ENCODE measurements around the gene MRPL55.
"Not testable (repeated sequence)": the region's sequence is repeated elsewhere in the genome, so short reads cannot be mapped to it uniquely, and the experiment has no call there.

The MRPL55 gene

GRCh38 chr1:228120351-228120750 is 11.3 kb upstream of the MRPL55 start:
- no peak for DNase-seq

- no peak for DNase-seq
These were observed 8.9 kb upstream of the MRPL55 start for GRCh38 chr1:228118040-228118439.

GRCh38 chr1:228117335-228117734 is 8.2 kb upstream of the MRPL55 start:
- DNase-seq = no peak

DNA sequence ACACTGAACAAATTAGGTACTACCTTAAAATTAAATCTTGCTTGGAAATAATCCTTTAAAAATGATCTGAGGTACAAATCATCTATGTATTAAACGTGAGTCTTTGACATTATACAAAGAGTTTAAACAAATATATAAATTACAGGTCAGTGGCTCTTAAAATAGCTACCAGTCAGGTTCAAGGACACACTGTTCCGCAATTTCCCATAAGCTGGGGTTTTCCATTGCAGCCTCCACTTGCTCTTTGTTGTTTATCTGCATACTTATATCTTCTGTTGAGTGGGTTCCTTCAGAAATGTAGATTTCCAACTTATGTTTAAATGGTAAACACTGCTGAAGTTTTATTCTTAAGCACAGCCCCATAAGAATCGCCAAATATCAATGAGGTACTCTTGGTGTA is 5.7 kb upstream of the MRPL55 start:
- no peak for DNase-seq

DNA sequence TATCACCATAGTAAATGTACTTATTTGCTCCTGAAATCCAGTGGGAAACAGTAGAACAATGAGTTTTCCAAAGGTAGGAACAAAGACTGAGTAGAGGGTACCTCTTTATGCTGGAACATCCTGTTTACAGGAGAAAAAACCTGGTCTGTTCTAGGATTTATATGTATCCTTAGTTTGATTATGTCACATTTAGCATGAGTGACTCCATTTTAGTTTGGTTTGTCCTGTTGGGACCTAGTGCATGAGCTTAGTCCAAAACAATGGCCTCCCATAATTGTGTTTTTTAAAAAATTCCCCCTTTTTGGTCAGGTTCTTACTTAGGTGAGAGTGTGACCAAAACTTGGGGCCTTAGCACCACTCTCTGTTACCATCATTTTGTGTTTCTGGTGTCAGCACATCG is 3.5 kb upstream of the MRPL55 start:
- DNase-seq = no peak

GRCh38 chr1:228112167-228112566 is 3.1 kb upstream of the MRPL55 start:
- no peak for DNase-seq

DNA sequence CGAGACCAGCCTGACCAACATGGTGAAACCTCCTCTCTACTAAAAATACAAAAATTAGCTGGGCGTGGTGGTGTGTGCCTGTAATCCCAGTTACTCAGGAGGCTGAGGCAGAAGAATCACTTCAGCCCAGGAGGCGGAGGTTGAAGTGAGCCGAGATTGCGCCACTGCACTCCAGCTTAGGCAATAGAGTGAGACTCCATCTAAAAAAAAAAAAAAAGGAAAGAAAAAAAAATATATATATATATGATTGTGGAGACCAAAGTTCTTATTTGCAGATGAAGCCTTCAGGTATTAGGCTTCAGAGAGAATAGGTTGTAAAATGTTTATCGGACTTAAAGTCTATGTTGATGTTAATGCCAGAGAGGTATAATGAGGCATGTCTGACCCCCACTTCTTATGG is 2.2 kb upstream of the MRPL55 start:
- not testable (repeated sequence) for DNase-seq

- DNase-seq = no peak
These were observed 1.5 kb upstream of the MRPL55 start for GRCh38 chr1:228110556-228110955.

- DNase-seq = no peak
These were observed 926 bp upstream of the MRPL55 start for GRCh38 chr1:228109962-228110488.

DNA sequence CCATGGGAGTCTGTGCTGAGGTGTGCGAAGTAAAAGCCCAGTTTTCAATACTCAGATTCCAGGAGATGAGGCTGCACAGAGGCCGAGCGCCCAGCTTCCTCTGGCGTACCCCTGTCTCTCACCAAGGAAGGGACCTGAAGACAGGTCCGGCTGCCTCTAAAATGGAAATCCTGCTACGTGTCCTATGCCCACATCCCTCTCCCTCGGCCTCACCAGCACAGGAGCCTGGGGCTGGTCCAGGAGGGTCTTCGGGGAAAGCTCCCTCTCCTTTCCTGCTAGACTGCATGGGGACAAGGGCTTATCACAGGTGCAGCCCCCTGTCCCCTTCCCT is 392 bp downstream of the MRPL55 start:
- no peak for DNase-seq

- DNase-seq = no peak
These were observed 926 bp downstream of the MRPL55 start for GRCh38 chr1:228108055-228108690.

GRCh38 chr1:228107636-228108035 is 1.5 kb downstream of the MRPL55 start:
- DNase-seq = no peak

- DNase-seq = no peak
These were observed 2.4 kb downstream of the MRPL55 start for GRCh38 chr1:228106800-228107054.

DNA sequence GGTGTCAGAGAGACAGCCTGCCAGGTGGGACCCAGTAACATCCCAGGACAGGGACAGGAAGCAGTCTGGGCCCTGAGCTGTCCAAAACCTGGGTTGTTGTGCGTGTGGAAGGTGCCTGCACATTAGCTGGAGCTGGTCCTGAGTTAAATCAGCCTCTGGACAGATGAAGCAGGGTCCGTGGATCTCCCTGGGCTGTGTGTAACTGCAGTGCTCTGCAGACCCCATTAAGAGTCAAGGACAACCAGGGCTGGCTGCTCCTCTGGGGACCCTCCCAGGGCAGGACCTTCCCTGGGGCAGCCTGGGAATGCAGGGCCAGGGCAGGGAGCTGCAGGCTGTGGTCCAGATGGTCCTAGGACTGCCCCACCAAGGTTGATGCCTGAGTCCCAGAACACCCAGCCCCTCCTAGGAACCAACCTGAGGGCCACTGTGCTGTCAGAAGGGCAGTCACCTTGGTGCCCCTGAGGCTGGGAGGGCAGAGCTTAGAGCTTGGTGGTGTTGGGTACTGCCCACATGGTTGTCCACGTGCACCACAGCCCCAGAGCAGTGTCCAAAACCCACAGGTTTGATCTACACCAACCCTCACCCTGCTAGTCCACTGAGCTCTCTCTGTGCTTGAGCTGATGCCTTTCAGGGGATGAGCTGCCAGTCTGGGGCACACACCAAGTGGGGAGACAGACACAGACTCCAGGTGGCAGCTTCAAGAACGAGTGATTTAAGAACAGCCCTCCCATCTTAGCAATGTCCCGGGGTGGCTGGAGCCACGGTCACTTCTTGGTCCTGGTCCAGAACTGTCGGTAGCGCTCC is 2.9 kb downstream of the MRPL55 start:
- no peak for DNase-seq

GRCh38 chr1:228105270-228105995 is 3.7 kb downstream of the MRPL55 start:
- no peak for DNase-seq

GRCh38 chr1:228104526-228105269 is 4.4 kb downstream of the MRPL55 start:
- DNase-seq = no peak

- DNase-seq = peak; percentile 92
These were observed 6.1 kb downstream of the MRPL55 start, which contains the start of gene C1orf35 for GRCh38 chr1:228102791-228103620. TSS of gene C1orf35 (minus strand) at chr1:228103325. CDS start at chr1:228103227, 98 bp downstream.

- DNase-seq = peak; percentile 59
These were observed 6.9 kb downstream of the MRPL55 start for GRCh38 chr1:228101994-228102790.

- DNase-seq = no peak
These were observed 7.5 kb downstream of the MRPL55 start for GRCh38 chr1:228101614-228101993.

DNA sequence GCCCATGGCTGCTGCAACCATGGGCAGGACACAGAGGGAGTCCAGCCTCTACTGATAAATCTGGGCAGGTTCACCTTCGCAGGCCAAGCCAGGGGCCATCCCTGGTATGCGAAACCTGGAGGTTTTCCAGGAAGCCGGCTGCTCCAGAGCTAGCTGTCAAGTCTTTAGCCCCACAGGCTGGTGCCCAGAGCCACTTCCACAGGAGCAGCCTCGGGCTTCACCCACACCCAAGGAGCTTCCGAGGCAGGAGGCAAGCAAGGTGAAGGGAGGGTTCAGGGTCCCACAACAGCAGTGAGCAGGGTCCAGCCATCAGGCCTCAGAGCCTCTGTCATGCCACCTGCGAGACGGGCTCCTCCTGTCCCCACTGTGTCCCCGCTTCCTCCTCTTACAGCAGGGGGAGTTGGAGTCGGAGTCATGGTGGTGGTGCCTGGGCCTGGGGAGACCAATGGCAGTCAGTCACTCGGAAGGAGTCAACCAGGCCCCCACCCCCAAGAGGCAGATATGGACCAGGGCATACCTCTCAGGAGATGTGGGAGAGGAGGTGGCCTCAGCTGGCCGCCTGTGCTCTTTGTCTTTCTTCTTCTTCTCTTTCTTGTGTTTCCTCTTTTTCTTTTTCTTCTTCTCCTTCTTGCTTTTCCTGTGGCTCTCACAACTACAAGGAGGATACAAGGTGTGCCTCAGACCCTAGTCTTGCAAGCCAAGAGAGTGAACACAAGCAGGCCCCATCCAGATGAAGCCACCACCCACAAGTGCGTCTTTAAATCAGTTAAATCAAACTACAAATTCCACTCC is 8.1 kb downstream of the MRPL55 start:
- DNase-seq = no peak

DNA sequence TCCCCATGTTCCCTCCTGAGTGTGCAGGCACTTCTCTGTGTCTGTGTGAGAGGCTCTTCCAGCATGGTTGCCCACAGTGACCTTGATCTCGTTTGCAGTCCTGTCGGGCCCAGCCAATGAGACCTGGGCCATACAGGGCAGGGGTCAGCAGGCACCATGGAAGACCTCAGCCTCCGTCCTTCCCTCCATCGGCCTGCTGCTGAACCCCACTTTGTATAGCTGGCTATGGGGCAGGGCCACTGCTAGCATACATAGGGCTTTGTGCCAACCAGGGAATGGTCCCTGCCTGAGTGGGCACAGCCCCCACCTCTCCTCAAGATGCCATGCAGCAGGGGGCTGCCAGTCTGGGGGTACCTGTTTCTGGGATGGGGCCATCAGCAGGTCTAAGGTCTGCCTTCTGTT is 9.8 kb downstream of the MRPL55 start:
- no peak for DNase-seq
